Measurements from ENCODE around the gene NTF4.

- no peak for TF ChIP-seq CTCF (IDR thresholded peaks at IDR 0.05)
- no peak for TF ChIP-seq EZH2 (IDR thresholded peaks at IDR 0.05; ENCODE audit: borderline replicate concordance, insufficient read depth, low read depth, low read length, poor library complexity, severe bottlenecking)
These were observed 21.2 kb upstream of the NTF4 start for GRCh38 chr19:49085868-49086232.

Measured in B cell (primary cell).